GM12892 (cell line): Measurements from ENCODE around the gene LMTK3.

Source experiments
- POLR2A ChIP-seq: IDR thresholded peaks from 2 replicates; pipeline ENCODE4 v1.6.1; 2011; ENCODE audit warnings: low read depth, low read length, control low read depth
- POLR2AphosphoS5 ChIP-seq: IDR thresholded peaks from 2 replicates; pipeline ENCODE4 v1.6.1; 2011; ENCODE audit warnings: low read depth, low read length, control low read depth
- TAF1 ChIP-seq: IDR thresholded peaks from 2 replicates; pipeline ENCODE4 v1.6.1; 2011; ENCODE audit warnings: low read depth, mild to moderate bottlenecking, control low read depth, low read length, borderline replicate concordance

- TF ChIP-seq POLR2AphosphoS5 (no peak), POLR2A (no peak), TAF1 (no peak)
Measured at GRCh38 chr19:48511321-48511731, 309 bp downstream of the LMTK3 start.
